ENCODE results near the gene SYS1. TPM values are rescaled to one million over a fixed set of nuclear protein-coding genes. Genes with fewer than 3 reads are reported as not detected.

SYS1 gene
- total and polyA plus RNA-seq, 2 of the 8 experiments (the other 6 are each of a cell fraction or from before 2014, with no cell fraction given) = 19.6 to 50.8 TPM

GRCh38 chr20:45400346-45401031, 37.5 kb downstream of the SYS1 start:
- Histone ChIP-seq H3K23me2 (ENCODE audit: low read depth, low read length) (peaks cover under 1% of the 10 kb centered on the region; the same call in 1 of the 2 replicates), H3K27ac (ENCODE audit: low read depth, low read length) (no peak overlapping the region), H4K20me1 (replicated peaks in 1 of 2; ENCODE audit: control insufficient read depth in 1 of 2, insufficient read depth in 2 of 2, low read length in 2 of 2) (no peaks in the 10 kb centered on the region), H4K91ac (replicated peaks; ENCODE audit: insufficient read length, low read length) (no peak overlapping the region), H3K56ac (replicated peaks; ENCODE audit: insufficient read length, low read depth, low read length) (no peak overlapping the region), H3K79me2 (ENCODE audit: control insufficient read depth in 1 of 2, insufficient read depth in 2 of 2, low read length in 2 of 2) (no peaks in the 10 kb centered on the region), H3K23ac (ENCODE audit: insufficient read length) (no peak overlapping the region), H2AFZ (ENCODE audit: low read length) (no peak overlapping the region), H3K9ac (replicated peaks in 1 of 4; ENCODE audit: extremely low read depth in 1 of 4, low read depth in 3 of 4, low read length in 3 of 4) (no peak overlapping the region), H2BK12ac (ENCODE audit: low read depth, low read length) (no peak overlapping the region), H2BK5ac (ENCODE audit: low read depth, low read length) (no peak overlapping the region), H4K5ac (ENCODE audit: insufficient read length, low read depth, low read length) (no peak overlapping the region), H2BK120ac (replicated peaks; ENCODE audit: low read depth, low read length) (no peak overlapping the region), H3K4me1 (replicated peaks in 1 of 4; ENCODE audit: control insufficient read depth in 3 of 4, insufficient read depth in 4 of 4, low read length in 3 of 4) (no peaks in the 10 kb centered on the region; a peak in 1 of 7 replicates), H3K18ac (ENCODE audit: extremely low read depth, low read length) (no peak overlapping the region), H3K27me3 (replicated peaks in 1 of 4; ENCODE audit: control insufficient read depth in 3 of 4, extremely low read depth in 1 of 4, insufficient read depth in 3 of 4, low read length in 3 of 4) (peaks cover 0 to 12% (median 6%) of the 10 kb centered on the region in 4 experiments; a peak in 5 of 7 replicates), H3K4me2 (ENCODE audit: insufficient read depth in 1 of 2, low read depth in 2 of 2, low read length in 2 of 2) (no peak overlapping the region), H2BK20ac (ENCODE audit: low read length) (no peak overlapping the region), H3K36me3 (ENCODE audit: control insufficient read depth in 2 of 4, insufficient read depth in 4 of 4, low read length in 3 of 4) (no peaks in the 10 kb centered on the region), H3K14ac (ENCODE audit: insufficient read length) (no peak overlapping the region), H2BK15ac (ENCODE audit: low read length) (no peak overlapping the region), H2AK5ac (ENCODE audit: low read depth, low read length) (no peak overlapping the region), H3K9me3 (ENCODE audit: insufficient read depth in 2 of 2, low read depth in 1 of 2, low read length in 1 of 2) (peaks cover 15 to 22% of the 10 kb centered on the region in 2 experiments), H4K8ac (ENCODE audit: extremely low read depth, insufficient read depth, low read length) (no peak overlapping the region), H3K79me1 (ENCODE audit: low read depth, low read length) (no peaks in the 10 kb centered on the region), H3K4me3 (ENCODE audit: extremely low read depth in 1 of 4, insufficient read depth in 2 of 4, low read depth in 3 of 4, low read length in 4 of 4) (no peak overlapping the region), H3K4ac (replicated peaks; ENCODE audit: insufficient read length, low read depth, low read length) (no peak overlapping the region)
- no peak for TF ChIP-seq JUN (IDR thresholded peaks at IDR 0.05; ENCODE audit: low read depth, low read length)
- TF ChIP-seq CBX8 (IDR thresholded peaks at IDR 0.05; ENCODE audit: borderline replicate concordance, low read depth, low read length) = no peak
- TF ChIP-seq BACH1 (IDR thresholded peaks at IDR 0.05; ENCODE audit: low read length) = no peak
- TF ChIP-seq SIX5 (IDR thresholded peaks at IDR 0.05; ENCODE audit: low read depth, low read length) = no peak
- no peak for TF ChIP-seq NANOG (IDR thresholded peaks at IDR 0.05; ENCODE audit: insufficient read depth, low read depth, low read length, poor library complexity, severe bottlenecking)
- TF ChIP-seq SAP30 (IDR thresholded peaks at IDR 0.05; ENCODE audit: insufficient read depth, insufficient replicate concordance, low read length) = no peak
- TF ChIP-seq RNF2 (IDR thresholded peaks at IDR 0.05; ENCODE audit: borderline replicate concordance, low read depth, low read length, missing control alignments, poor library complexity, severe bottlenecking) = no peak
- no peak for TF ChIP-seq RBBP5 (IDR thresholded peaks at IDR 0.05; ENCODE audit: borderline replicate concordance, low read depth, low read length)
- TF ChIP-seq ZNF274 (IDR thresholded peaks at IDR 0.05; ENCODE audit: borderline replicate concordance, extremely low read depth, low read length) = no peak
- TF ChIP-seq PHF8 (conservative IDR thresholded peaks at IDR 0.05; ENCODE audit: low read depth, low read length) = no peak
- ChIA-PET POLR2A (ENCODE audit: partially characterized antibody) (interaction anchor here (1.3 kb wide), 1 partner anchor 60 kb away, joined by 3 read pairs; no protein-coding TSS in a partner anchor), CTCF (ENCODE audit: partially characterized antibody) (no interaction called here)
- FAIRE-seq = no peak
- 89% methylated on average over 6 of the region's 6 CpGs; no CpG with 5 or more reads in 1 of the 2 experiments for WGBS, 2 experiments (ENCODE audit: extremely low coverage in 1 of 2, insufficient coverage in 1 of 2, insufficient read length in 1 of 2, insufficient replicate concordance in 2 of 2, low coverage in 1 of 2, low lambda C conversion rate in 2 of 2, missing lambda C conversion rate in 1 of 2)
- DNase-seq (ENCODE audit: low read depth in 1 of 2, low spot score in 2 of 2) = no peak

Measured in H1 (cell line).